NCI-H69 (cell line): ENCODE data around the gene DAD1.
"Not testable (repeated sequence)": the region's sequence is repeated elsewhere in the genome, so short reads cannot be mapped to it uniquely, and the experiment has no call there.

Experiments used
- DNase-seq: peaks from one replicate; lab custom pipeline; 2025; lab: John Stamatoyannopoulos, UW

DAD1 gene

GRCh38 chr14:22598896-22599244 lies 9.8 kb upstream of the DAD1 start:
- DNase-seq: peak; percentile 22

- DNase-seq: peak; percentile 69
Measured at GRCh38 chr14:22598099-22598895, 9.3 kb upstream of the DAD1 start, which contains the start of gene ABHD4. Gene ABHD4, plus strand, starts transcription at chr14:22598300. Its CDS starts 7 bp downstream, at chr14:22598307.

DNA sequence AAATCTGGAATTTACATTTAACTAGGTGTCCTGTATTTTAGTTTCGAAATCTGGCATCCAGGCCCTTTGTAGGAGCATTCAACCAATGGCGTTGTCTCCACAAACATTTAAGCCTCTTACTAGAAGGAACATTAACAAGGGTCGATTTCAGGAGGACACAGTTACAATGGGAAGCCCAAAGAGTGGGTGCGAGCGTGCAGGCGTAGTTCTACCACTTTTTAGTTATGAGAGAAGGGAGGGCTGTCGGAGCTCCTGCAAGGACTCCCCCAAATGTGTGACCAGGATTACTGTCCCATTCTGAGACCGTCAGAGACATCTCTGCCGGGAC lies 8.7 kb upstream of the DAD1 start:
- no peak for DNase-seq

- DNase-seq: no peak
Measured at GRCh38 chr14:22597265-22597664, 8.2 kb upstream of the DAD1 start.

DNA sequence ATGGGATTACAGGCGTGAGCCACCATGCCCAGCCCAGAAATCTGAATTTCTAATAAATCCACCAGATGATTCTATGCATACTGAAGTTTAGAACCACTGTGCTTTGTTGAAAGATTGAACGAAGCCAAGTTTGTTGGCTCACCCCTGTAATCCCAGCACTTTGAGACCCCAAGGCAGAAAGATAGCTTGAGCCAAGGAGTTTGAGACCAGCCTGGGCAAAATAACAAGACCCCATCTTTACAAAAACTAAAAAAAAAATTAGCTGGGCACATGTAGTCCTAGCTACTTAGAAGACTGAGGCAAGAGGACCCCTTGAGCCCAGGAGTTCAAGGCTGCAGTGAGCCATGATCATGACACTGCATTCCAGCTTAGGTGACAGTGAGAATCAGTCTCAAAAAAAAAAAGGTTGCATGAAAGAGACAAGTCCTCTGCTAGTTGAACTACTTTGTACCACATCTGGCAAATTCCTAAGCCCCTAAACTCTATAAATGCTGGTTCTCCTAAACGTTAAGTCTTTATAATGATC lies 7.4 kb upstream of the DAD1 start:
- DNase-seq: no peak

DNA sequence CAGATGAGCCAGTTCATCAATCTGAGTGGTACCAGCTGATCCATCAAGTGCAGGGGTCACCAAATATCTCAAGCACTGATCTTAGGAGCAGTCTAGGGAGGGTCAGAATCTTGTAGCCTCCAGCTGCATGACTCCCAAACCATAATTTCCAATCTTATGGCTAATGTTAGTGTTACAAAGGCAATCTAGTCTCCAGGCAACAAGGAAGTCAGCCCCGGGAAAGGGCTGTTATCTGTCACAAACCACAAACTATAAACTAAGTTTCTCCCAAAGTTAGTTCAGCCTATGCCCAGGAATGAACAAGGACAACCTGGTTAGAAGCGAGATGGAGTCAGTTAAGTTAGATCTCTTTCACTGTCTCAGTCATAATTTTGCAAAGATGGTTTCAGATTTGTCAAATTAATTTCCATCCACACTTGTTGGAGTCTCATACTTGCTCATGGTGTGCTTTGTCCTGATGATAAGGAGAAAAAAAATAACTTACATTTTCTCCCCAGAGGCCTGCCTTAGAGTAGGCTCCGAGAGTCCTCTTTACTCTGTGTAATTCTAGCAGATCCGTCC lies 5.2 kb upstream of the DAD1 start:
- no peak for DNase-seq

DNA sequence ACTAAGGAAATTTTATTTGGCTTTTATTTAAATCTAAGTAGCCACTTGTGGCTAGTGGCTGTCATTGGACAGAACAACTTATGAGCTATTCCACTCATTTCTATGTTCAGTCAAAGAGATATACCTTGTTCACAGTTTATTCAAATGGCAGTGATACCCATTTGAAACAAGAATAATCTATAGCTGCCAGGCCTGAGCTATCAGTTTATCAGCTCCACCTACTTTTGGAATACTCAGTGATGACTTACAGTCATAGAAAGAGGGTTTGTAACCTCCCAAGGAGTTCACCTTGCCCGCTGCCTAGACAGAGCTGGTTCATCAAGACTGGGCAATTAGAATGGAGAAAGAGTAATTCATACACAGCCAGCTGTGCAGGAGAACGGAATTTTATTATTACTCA lies 4.6 kb upstream of the DAD1 start:
- no peak for DNase-seq

DNA sequence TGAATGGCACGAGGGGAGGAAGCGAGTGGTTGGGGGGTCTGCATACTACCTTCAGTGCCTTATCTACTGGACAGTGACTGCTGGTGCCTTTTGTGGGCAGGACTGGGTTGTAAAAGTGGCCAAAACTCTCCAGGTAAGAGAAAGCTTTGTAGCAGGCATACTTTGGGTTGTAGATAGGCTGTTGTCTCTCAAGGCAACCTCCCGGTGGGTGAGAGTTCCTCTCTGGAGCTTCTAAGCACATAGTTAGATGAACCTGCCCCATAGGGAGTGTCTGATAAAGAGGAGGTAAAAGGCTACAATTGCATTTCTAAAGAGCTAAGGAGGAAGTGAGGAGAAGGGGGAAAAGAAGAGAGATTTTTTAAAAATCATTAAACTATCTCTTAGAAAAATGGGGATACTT lies 4.2 kb upstream of the DAD1 start:
- peak; percentile 4 for DNase-seq

DNA sequence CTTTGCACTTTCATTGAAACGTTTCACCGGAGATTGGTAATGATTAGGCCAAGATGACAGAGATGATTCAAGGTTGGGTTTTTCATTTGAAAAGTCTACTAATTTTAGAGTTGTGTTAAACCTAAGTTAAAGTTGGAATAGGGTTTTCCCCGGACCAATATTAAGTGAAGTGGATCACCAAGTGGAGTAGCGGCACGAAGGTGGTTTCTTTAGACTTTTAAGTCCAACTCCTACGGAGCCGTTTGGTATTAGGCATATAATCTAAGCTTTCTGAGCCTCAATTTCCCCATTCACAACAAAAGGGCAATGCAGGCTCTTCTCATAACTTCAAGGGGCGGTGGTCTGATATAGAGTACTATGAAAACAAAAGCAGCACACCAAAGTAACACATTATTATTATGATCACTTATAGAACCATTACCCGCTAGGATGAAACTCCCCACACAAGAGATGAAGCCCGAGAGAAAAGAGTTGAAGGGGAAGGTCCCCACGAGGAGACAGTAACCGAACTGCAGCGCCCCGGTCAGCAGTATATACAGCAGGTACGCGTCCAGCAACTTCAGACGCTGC lies 413 bp downstream of the DAD1 start:
- DNase-seq: no peak

DNA sequence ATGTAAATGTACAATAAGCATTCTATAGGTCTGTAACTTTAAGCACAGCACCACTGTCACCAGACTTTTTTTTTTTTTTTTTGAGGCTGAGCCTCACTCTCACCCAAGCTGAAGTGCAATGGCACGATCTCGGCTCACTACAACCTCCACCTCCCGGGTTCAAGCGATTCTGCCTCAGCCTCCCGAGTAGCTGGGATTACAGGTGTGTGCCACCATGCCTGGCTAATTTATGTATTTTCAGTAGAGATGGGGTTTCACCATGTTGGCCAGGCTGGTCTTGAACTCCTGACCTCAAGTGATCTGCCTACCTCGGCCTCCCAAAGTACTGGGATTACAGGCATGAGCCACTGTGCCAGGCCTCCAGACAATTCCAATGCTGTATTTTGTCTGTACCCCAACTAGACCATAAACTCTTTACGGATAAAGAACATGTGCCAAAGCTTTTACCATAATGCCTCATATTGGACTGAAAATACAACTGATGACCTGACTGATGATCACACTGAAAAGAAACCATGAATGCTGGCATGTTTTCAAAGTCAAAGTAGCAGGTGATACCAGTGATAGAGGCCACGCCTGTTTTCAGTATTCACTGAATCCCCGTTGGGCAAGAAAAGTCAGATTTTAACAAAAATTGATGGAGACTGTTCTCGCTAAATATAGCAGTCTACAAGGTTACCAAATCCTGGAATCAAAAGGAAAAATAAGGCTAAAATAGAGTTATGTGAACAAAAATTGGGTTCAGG lies 1.2 kb downstream of the DAD1 start:
- DNase-seq: not testable (repeated sequence)

DNA sequence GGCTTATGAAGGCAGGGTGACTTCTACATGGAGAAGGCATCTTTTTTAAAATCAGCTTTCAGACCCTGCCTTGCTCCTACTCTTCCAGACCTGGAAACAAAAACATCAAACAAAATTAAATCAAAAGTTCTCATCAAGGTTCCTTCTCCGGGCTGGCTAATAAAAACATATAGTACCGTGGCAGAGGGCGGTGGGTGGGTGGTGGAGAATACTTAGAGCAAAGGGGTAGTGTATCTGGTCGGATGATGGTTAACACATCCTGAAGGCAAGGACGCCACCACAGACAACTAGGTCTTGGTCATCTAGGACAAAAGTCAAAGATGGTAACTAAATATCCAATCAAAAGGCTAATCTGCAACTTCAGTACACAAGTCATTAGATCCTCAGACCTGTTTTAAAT lies 1.8 kb downstream of the DAD1 start:
- DNase-seq: no peak

GRCh38 chr14:22583994-22584393 lies 5.0 kb downstream of the DAD1 start:
- DNase-seq: no peak

GRCh38 chr14:22580625-22581024 lies 8.4 kb downstream of the DAD1 start:
- DNase-seq: no peak

- DNase-seq: peak; percentile 22
Measured at GRCh38 chr14:22579881-22580280, 9.1 kb downstream of the DAD1 start.

- no peak for DNase-seq
Measured at GRCh38 chr14:22579236-22579635, 9.8 kb downstream of the DAD1 start.

- no peak for DNase-seq
Measured at GRCh38 chr14:22577334-22577908, 11.6 kb downstream of the DAD1 start.

DNA sequence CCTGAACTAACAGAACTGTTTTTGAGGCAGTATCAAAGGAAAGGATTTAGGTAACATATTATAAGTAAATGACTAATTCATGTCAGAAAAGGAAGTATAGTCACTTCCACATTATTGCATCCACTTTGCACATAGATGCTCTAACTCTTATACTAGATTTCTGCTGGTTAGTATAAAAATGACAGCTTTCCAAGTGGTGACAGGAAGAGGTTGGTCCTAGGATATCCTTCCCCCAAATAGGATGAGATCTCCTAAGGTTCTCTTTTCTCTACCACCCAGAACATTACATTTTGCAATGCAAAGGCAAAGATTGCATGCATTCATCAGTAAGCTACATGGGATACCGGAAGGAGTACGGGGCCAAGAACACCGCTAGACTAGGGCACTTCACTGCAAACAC lies 15.2 kb downstream of the DAD1 start:
- DNase-seq: no peak

- no peak for DNase-seq
Measured at GRCh38 chr14:22572562-22573058, 16.4 kb downstream of the DAD1 start.

DNA sequence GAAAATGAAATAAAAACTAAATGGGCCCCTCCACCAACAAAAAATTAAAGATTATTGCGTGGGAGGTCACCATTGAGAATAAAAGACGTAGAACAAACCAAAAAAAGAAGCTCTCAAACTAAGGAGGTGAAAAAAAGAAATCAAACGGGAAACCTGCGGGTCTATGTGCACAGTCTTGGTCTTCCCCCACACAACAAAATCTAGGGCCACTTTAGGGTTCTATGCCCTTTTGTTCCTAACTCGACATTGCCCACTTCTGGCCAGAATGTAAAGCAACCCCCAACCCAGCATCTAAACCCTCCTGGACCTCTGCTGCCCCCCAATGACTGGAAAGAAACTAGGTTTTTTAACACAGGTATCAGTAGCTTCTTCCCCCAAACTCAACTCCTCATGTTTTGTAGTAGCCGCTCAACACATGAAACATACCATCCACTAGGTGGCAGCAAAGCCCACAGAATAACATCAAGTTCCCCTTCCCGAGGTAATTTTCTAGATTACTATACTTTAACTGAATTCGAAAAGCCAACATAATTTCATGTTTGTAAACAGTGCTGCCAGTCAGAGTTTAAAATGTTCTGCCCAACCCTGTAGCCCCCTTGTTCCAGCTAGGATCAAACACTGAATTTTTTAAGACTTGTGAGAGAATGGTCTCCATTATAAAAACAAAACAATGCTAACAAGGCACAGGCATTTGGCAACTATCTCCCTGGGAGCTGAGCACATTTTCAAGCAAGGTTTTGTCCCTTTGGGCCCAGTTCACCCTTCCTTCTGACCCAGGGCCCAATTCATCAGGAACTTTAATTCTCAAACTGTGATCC lies 18.7 kb downstream of the DAD1 start:
- DNase-seq: peak; percentile 83

GRCh38 chr14:22569737-22570131 lies 19.3 kb downstream of the DAD1 start:
- DNase-seq: no peak

- DNase-seq: no peak
Measured at GRCh38 chr14:22569106-22569736, 19.8 kb downstream of the DAD1 start.
